Nephron progenitor cell (in vitro differentiated cells): ENCODE data around the gene ANAPC2.

Source experiments
- DNase-seq: peaks from one replicate; pipeline ENCODE4 v3.0.0; 2021
- H3K27ac Mint-ChIP-seq: 2 replicates; pipeline ENCODE4 v1.8.0; 2021; ENCODE audit warnings: mild to moderate bottlenecking, moderate library complexity, mixed read lengths
- H3K27me3 Mint-ChIP-seq: 2 replicates; pipeline ENCODE4 v1.8.0; 2021; ENCODE audit warnings: mild to moderate bottlenecking, low read depth, mixed read lengths; ENCODE audit not compliant: poor library complexity
- H3K36me3 Mint-ChIP-seq: 2 replicates; pipeline ENCODE4 v1.8.0; 2021; ENCODE audit warnings: low read depth, mixed read lengths
- H3K4me1 Mint-ChIP-seq: 2 replicates; pipeline ENCODE4 v1.8.0; 2021; ENCODE audit warnings: mixed read lengths
- H3K4me3 Mint-ChIP-seq: 2 replicates; pipeline ENCODE4 v1.8.0; 2021; ENCODE audit warnings: mild to moderate bottlenecking, moderate library complexity, mixed read lengths
- H3K9me3 Mint-ChIP-seq: 2 replicates; pipeline ENCODE4 v1.8.0; 2021; ENCODE audit warnings: mild to moderate bottlenecking, moderate library complexity, mixed read lengths
- CTCF ChIP-seq: fragments of 200-600 bp; sonication (generic); IDR thresholded peaks from 2 replicates; pipeline ENCODE4 v1.5.0; 2021; ENCODE audit warnings: antibody characterized with exemption

The ANAPC2 gene

DNA sequence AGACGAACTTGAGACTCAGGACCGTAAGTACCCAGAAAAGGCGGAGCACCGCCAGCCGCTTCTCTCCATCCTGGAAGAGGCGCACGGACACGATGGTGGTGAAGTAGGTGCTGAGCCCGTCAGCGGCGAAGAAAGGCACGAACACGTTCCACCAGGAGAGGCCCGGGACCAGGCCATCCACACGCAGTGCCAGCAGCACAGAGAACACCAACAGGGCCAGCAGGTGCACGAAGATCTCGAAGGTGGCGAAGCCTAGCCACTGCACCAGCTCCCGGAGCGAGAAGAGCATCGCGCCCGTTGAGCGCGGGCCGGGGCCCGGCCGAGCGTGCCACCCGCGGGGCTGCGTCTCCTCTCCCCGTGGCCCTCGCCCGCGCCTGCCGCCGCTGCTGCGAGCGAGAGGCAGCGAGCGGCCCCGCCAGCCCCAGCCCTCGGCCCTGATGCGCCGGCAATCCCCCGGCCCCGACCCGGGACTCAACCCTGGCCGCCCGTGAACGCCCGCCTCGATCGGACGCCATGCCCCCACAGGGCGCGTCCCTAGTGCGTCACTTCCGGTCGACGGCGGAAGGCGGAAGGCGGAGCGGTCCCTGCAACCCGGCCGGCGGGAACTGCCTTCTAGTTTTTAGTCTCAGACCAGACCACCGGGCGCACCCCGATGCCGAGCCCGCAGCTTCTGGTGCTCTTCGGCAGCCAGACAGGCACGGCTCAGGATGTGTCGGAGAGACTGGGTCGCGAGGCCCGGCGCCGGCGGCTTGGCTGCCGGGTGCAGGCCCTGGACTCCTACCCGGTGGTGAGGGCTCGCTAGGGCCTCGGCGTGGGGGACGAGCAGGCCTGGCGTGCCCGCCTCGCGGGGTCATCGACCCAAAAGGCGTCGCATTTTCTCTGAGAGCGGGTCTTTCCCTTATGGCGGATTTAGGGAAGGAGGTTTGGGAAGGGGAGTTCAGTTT is 17.0 kb upstream of the ANAPC2 start, which contains the start of the genes NDOR1 and TMEM203:
Gene NDOR1, plus strand, starts transcription at position 575 of the 944 bp plus-strand sequence. Its CDS starts 78 bp downstream, at position 653.
Gene TMEM203, minus strand, starts transcription at position 523 of the 944 bp plus-strand sequence. Its CDS starts 234 bp downstream, at position 289.
- DNase-seq = peak; percentile 98

GRCh38 chr9:137204731-137205125 is 16.4 kb upstream of the ANAPC2 start:
- DNase-seq = no peak
- H3K4me3 Mint-ChIP-seq = peak overlapping the region; percentile 96
- no peaks in the 10 kb centered on the region for H3K9me3 Mint-ChIP-seq
- H3K27me3 Mint-ChIP-seq = no peaks in the 10 kb centered on the region
- peaks cover 55% of the 10 kb centered on the region for H3K4me1 Mint-ChIP-seq
- peaks cover 10% of the 10 kb centered on the region for H3K36me3 Mint-ChIP-seq
- no peak for TF ChIP-seq CTCF
- H3K27ac Mint-ChIP-seq = peak overlapping the region; percentile 85

More for the DNA sequence above, 17.0 kb upstream of the ANAPC2 start, which contains the start of the genes NDOR1 and TMEM203:
- peak within 1 kb of the TSS; percentile 96 for H3K4me3 Mint-ChIP-seq
- no peaks in the 10 kb centered on the region for H3K27me3 Mint-ChIP-seq
- H3K27ac Mint-ChIP-seq = peak within 1 kb of the TSS; percentile 97
- H3K36me3 Mint-ChIP-seq = peaks cover 10% of the 10 kb centered on the region
- H3K4me1 Mint-ChIP-seq = peaks cover 55% of the 10 kb centered on the region
- no peak for TF ChIP-seq CTCF
- H3K9me3 Mint-ChIP-seq = no peaks in the 10 kb centered on the region

GRCh38 chr9:137202966-137203365 is 14.6 kb upstream of the ANAPC2 start:
- Mint-ChIP-seq H3K27ac (no peak overlapping the region), H3K9me3 (no peaks in the 10 kb centered on the region), H3K4me1 (peaks cover 63% of the 10 kb centered on the region), H3K36me3 (peaks cover 10% of the 10 kb centered on the region), H3K4me3 (peak overlapping the region; percentile 15), H3K27me3 (no peaks in the 10 kb centered on the region)
- no peak for DNase-seq
- TF ChIP-seq CTCF = no peak

GRCh38 chr9:137201205-137201868 is 13.0 kb upstream of the ANAPC2 start:
- Mint-ChIP-seq H3K9me3 (no peaks in the 10 kb centered on the region), H3K36me3 (no peaks in the 10 kb centered on the region), H3K4me3 (peak overlapping the region; percentile 84), H3K4me1 (peaks cover 49% of the 10 kb centered on the region), H3K27me3 (no peaks in the 10 kb centered on the region), H3K27ac (peak overlapping the region; percentile 68)
- no peak for TF ChIP-seq CTCF
- DNase-seq = no peak

DNA sequence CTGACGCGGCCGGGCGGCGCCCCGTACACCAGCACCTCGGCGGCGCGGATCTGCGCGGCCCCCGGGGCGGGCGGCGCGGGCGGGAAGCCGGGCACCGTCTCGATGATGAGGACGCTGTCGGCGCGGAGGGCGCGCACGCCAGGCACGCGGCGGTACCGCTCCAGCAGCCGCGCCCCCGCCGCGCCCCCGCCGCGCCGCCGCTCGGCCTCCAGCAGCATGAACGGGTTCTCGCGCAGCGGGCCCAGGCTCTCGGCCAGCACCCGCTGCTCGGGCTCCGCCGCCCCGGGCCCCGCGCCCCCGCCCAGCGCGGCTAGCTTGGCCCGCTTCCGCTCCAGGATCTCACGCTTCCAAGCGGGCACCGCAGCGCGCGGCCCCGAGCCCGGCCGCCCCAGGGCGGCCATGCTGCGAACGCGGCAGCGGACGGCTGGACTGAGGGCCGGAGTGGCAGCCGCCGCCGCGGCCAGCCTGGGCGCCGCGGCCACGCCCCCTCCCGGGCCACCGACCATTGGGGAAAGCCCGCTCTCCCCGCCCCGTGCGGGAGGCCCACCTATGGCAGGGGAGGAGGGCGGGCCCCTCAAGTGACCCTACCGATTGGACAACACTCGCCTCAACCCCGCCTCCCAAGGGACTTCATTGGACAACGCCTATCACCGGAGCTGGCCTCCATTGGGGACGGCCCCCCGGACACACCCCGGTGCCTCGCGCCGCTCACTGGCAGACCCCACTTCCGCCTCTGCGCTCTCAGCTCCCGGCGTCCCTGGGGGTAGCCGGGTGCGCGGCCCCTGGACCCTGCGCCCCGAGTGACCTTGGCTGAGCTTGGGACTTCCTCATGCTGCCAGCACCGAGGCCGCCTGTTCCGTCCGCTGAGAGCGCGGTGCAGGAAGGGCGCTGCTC is 12.2 kb upstream of the ANAPC2 start, which contains the start of gene TPRN:
Gene TPRN, minus strand, starts transcription at position 431 of the 894 bp plus-strand sequence. Its CDS starts 30 bp downstream, at position 401.
- peak; percentile 99 for DNase-seq
- Mint-ChIP-seq H3K9me3 (no peaks in the 10 kb centered on the region), H3K4me3 (peak within 1 kb of the TSS; percentile 84), H3K4me1 (peaks cover 42% of the 10 kb centered on the region), H3K27me3 (no peaks in the 10 kb centered on the region), H3K27ac (peak within 1 kb of the TSS; percentile 68), H3K36me3 (no peaks in the 10 kb centered on the region)
- TF ChIP-seq CTCF = no peak
